KBM-7 (cell line): ENCODE data around the gene PNISR.
A peak's percentile ranks its signal among the peaks of the same experiment; 100 is the strongest.

Source experiments
- DNase-seq: peaks from one replicate; pipeline ENCODE4 v3.0.0-alpha.2; 2015
- in situ Hi-C: fragments of 300-500 bp; cut with MboI; formaldehyde crosslinking; loops from 2 replicates; pipeline ENCODE4 v1.14.3; 2020; ENCODE audit warnings: low sequenced_read_pairs, low pct_unique_long_range_greater_than_20kb, mixed read lengths

Gene PNISR

GRCh38 chr6:99415446-99415845 lies 9.7 kb downstream of the PNISR start:
- no peak for DNase-seq
- in situ Hi-C loops = no loop called here

DNA sequence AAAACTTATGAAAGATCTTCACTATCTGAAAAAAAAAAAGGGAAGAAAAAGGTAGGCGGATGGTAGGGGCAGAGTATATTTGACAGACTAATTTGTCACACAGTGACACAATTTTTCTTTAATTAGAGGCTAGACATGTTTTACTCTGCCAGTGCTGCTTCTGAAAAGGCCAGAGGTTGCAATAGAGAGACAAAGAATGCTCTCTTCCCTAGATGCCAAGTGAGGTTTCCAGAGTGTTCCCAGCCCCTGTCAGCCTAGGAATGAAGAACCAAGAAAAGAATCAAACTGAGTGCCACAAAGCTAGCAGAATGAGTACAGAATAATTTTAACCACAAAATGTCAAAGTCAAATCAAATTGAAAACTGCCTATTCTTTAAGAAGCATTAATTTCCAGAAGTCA lies 13.0 kb downstream of the PNISR start:
- in situ Hi-C loops = no loop called here

DNA sequence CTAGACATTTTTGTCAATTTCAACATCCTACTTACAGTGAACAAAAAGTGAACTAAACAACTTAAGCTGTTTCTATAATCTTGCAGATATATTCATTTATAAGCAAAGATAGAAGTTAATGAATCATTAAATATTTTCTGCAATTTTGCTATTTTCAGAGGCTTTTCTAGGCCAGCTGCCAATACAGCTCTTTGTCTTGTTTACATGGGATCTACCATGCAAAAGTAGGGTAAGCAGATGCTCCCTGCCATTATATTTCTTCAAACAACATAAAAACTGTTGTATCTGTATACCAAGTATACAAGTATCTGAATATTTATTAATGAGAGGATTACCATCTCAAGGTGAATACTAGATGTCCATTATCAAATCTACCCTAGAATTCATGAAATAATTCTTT lies 15.4 kb downstream of the PNISR start:
- in situ Hi-C loops = no loop called here
- no peak for DNase-seq

More for the DNA sequence above, 13.0 kb downstream of the PNISR start:
- DNase-seq = no peak

GRCh38 chr6:99407076-99407475 lies 18.0 kb downstream of the PNISR start:
- in situ Hi-C loops = no loop called here

DNA sequence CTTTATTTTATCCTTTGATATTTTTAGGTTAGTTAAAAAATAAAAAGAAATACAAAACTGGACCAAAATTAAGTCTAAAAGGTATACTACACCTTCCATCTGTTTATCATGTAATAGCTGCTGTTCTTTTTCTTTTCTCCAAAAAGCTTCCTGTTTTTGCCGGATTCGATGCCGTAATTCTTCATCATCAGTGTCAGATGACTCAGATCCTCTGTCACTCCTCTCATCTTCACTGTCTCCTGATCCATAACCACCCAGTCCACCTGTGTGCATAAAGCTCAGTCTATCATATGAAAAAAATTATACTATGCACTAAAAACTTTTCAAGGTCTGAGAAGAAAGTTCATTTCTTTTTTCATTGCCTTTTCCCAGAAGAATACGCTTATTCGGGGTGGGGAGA lies 22.7 kb downstream of the PNISR start:
- in situ Hi-C loops = no loop called here
- DNase-seq = peak; percentile 41

More at GRCh38 chr6:99407076-99407475, 18.0 kb downstream of the PNISR start:
- no peak for DNase-seq

- in situ Hi-C loops = no loop called here
- DNase-seq = no peak
These were observed 27.8 kb downstream of the PNISR start for GRCh38 chr6:99397287-99397686.

- in situ Hi-C loops = no loop called here
- peak; percentile 83 for DNase-seq
These were observed 31.2 kb downstream of the PNISR start, which contains the start of gene COQ3 for GRCh38 chr6:99393698-99394531. TSS of gene COQ3 (minus strand) at chr6:99394195. CDS start at chr6:99394179, 16 bp downstream.

- in situ Hi-C loops = no loop called here
- DNase-seq = no peak
These were observed 31.8 kb downstream of the PNISR start for GRCh38 chr6:99393366-99393697.

- DNase-seq = no peak
- in situ Hi-C loops = no loop called here
These were observed 34.2 kb downstream of the PNISR start for GRCh38 chr6:99390896-99391295.

DNA sequence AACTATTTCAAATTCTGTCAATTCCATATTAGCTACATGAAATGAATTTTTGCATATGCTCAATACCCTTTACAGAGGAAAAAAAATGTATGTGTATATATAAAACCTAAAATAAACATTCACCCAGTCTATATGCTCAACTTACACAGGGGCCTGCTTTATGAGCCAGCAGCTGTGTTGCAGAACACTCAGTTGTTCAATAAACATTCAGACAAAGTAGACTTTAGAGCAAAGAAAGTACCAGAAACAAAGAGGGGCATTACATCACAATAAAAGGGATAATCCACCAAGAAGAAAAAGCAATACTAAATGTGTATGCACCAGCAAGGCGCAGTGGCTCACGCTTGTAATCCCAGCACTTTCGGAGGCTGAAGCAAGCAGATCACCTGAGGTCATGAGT lies 40.6 kb downstream of the PNISR start:
- in situ Hi-C loops = no loop called here
- no peak for DNase-seq

GRCh38 chr6:99378636-99379035 lies 46.5 kb downstream of the PNISR start:
- no peak for DNase-seq
- in situ Hi-C loops = no loop called here

- in situ Hi-C loops = no loop called here
- DNase-seq = no peak
These were observed 55.6 kb downstream of the PNISR start for GRCh38 chr6:99369533-99369932.

DNA sequence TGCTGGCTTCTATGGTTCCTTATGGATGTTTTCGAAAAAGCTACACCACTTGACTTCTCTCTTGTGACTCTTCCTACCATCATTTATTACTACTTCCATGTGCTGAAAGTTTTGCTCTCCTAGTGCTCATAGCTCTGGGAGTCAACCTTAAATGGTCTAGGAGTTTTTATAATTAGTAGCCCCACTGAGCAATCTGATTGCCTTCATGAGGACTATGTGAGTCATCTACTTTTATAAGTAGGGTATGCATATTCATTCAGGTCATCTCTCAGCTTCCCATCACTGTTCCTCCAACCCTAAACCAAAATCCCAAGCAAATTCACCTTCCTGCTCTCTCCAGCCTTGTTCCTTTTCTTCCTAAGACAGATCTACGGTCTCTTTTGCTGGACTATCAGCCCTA lies 58.3 kb downstream of the PNISR start:
- no peak for DNase-seq
- in situ Hi-C loops = no loop called here

GRCh38 chr6:99364026-99364425 lies 61.1 kb downstream of the PNISR start:
- DNase-seq = no peak

DNA sequence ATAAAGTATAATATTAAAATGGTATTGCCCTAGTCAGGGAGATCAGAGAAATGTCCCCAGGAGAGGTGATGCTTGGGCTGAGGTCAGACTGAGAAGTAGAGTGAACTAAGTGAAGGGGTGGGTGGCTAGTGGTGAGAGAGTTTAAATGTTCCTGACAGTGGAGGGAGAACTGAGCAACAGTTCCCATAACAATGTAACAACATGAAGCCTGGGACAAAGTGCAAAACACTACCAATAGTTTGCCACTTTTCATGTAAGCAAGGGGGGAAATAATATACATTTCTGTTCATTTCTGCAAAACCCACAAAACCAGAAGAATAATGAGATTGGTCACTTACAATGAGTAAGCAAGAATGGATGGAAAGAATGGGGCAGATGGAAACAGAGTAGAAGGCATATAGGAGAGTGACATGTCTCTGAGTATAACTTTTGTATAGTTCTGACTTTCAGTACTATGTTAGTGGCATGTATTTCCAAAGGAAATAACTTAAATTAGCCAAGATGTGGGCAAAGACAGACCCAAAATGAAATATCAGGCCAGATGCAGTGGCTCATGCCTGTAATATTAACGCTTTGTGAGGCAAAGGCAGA lies 62.3 kb downstream of the PNISR start:
- no peak for DNase-seq
- in situ Hi-C loops = no loop called here

More at GRCh38 chr6:99364026-99364425, 61.1 kb downstream of the PNISR start:
- in situ Hi-C loops = no loop called here

GRCh38 chr6:99359800-99360199 lies 65.3 kb downstream of the PNISR start:
- DNase-seq = no peak
- in situ Hi-C loops = no loop called here

- in situ Hi-C loops = no loop called here
- no peak for DNase-seq
These were observed 68.5 kb downstream of the PNISR start for GRCh38 chr6:99356641-99357040.

- in situ Hi-C loops = no loop called here
- DNase-seq = no peak
These were observed 70.1 kb downstream of the PNISR start for GRCh38 chr6:99354983-99355382.

DNA sequence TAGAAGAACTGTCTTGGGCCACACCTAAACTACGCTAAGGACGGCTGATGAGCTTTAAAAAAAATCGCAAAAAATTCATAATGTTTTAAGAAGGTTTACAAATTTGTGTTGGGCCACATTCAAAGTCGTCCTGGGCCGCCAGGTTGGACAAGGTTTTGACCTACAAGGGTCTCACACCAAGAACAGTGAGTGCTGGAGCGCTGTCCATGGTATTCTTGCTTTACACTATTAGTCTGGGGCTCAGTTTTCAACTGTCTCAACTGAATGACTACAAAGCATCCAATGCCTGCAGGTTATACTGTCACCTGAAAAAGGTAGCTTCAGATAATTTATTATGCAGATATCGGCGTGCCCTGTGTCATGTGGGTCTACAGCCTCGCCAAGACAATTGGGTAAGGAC lies 72.0 kb downstream of the PNISR start:
- DNase-seq = no peak
- in situ Hi-C loops = no loop called here

- DNase-seq = no peak
- in situ Hi-C loops = no loop called here
These were observed 74.5 kb downstream of the PNISR start for GRCh38 chr6:99350573-99350972.
